ENCODE measurements around the gene PDE6C.

DNA sequence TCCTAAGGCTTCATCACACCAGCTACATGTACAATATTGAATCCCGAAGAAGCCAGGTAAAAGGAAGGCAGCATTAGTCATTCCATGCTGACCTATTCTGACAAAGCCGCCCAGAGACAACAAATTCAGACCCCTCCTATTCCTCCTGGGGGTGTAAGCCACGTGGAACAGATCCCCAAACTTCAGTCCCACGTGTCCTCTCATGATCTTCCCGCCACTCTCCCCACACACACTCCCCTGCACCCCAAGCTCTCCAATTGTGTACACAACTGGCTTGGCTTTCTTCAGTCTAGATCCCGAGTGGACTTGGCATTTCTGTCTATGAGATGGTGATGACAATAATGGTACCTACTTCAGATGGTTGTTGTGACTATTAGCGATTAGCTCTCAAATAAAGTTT, 8.6 kb downstream of the PDE6C start:
- TF ChIP-seq, protein P1, sequence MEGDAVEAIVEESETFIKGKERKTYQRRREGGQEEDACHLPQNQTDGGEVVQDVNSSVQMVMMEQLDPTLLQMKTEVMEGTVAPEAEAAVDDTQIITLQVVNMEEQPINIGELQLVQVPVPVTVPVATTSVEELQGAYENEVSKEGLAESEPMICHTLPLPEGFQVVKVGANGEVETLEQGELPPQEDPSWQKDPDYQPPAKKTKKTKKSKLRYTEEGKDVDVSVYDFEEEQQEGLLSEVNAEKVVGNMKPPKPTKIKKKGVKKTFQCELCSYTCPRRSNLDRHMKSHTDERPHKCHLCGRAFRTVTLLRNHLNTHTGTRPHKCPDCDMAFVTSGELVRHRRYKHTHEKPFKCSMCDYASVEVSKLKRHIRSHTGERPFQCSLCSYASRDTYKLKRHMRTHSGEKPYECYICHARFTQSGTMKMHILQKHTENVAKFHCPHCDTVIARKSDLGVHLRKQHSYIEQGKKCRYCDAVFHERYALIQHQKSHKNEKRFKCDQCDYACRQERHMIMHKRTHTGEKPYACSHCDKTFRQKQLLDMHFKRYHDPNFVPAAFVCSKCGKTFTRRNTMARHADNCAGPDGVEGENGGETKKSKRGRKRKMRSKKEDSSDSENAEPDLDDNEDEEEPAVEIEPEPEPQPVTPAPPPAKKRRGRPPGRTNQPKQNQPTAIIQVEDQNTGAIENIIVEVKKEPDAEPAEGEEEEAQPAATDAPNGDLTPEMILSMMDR (IDR thresholded peaks at IDR 0.05), result no peak
- no peak for TF ChIP-seq POLR2A (IDR thresholded peaks at IDR 0.05)
